HepG2 (cell line): ENCODE data around the gene RNFT2. TPM values are rescaled to one million over a fixed set of nuclear protein-coding genes. Genes with fewer than 3 reads are reported as not detected.

ENCODE experiments used
- ATAC-seq: fragments of 200-7000 bp; cut with Tn5 transposase; 3 replicates; pipeline ENCODE4 v1.9.1; 2020; ENCODE audit warnings: mild to moderate bottlenecking, moderate library complexity
- BruUV-seq: library from RNA; stranded (reverse); fragments of 400-500 nt; replicated peaks from 2 replicates; lab custom pipeline; 2021; lab: Mats Ljungman, UMichigan
- CTCF ChIA-PET: fragments of 300-600 bp; formaldehyde crosslinking; extraction: SDS; loops from one replicate; lab custom pipeline; 2021; ENCODE audit warnings: low total read pairs, inconsistent platforms, low intra/inter-chr PET ratio; lab: Yijun Ruan, JAX
- POLR2A ChIA-PET: fragments of 350-600 bp; sonication (Branson Sonifier 250); formaldehyde crosslinking; loops from one replicate; lab custom pipeline; 2020; ENCODE audit warnings: antibody characterized with exemption, inconsistent platforms; lab: Yijun Ruan, JAX
- DNase-seq: peaks from one replicate; pipeline ENCODE4 v3.0.0-alpha.2; 2015; ENCODE audit warnings: low spot score
- FAIRE-seq: peaks from 3 replicates; lab custom pipeline; 2011; peaks lifted over from hg19 to GRCh38; lab: Jason Lieb, UNC
- H2AFZ ChIP-seq: one replicate; pipeline ENCODE4 v1.6.1; 2011; ENCODE audit warnings: low read length, inconsistent platforms
- H3K27ac ChIP-seq: fragments of 300-600 bp; 3 replicates; pipeline ENCODE4 v1.8.0; 2011; ENCODE audit warnings: mixed run types, mild to moderate bottlenecking, mixed read lengths, low read length, inconsistent platforms; ENCODE audit not compliant: insufficient read depth; ENCODE audit errors: extremely low read length
- H3K27me3 ChIP-seq, 2 experiments: fragments of 200-600 bp in 1 of 2; 2 replicates in 1 of 2; 3 replicates in 1 of 2; pipeline versions ENCODE4 v1.6.0 to v1.8.0; 2011; ENCODE audit warnings: low read length in 2 of 2, mild to moderate bottlenecking in 2 of 2, moderate library complexity in 2 of 2, inconsistent platforms in 1 of 2; ENCODE audit not compliant: insufficient read depth in 2 of 2, control insufficient read depth in 1 of 2
- H3K36me3 ChIP-seq, 2 experiments: fragments of 200-600 bp in 1 of 2; replicated peaks in 1 of 2; 2 replicates in 1 of 2; 3 replicates in 1 of 2; pipeline versions ENCODE4 v1.5.1 to v1.8.0; 2011; ENCODE audit warnings: low read length in 2 of 2, inconsistent platforms in 1 of 2; ENCODE audit not compliant: insufficient read depth in 2 of 2, control insufficient read depth in 1 of 2
- H3K4me1 ChIP-seq: 2 replicates; pipeline ENCODE4 v1.5.1; 2012; ENCODE audit warnings: low read length, inconsistent platforms; ENCODE audit not compliant: insufficient read depth
- H3K4me2 ChIP-seq: 2 replicates; pipeline ENCODE4 v1.6.0; 2011; ENCODE audit warnings: low read depth, low read length, inconsistent platforms
- H3K4me3 ChIP-seq, 3 experiments: fragments of 200-600 bp in 1 of 3; sonication (generic), shearing (Covaris generic) in 1 of 3; replicated peaks in 1 of 3; 2 replicates each; pipeline ENCODE4 v1.5.1; 2011 to 2016; ENCODE audit warnings: low read length in 3 of 3, inconsistent platforms in 2 of 3, low read depth in 2 of 3, mild to moderate bottlenecking in 2 of 3, control low read depth in 1 of 3, mixed read lengths in 1 of 3; ENCODE audit not compliant: insufficient read depth in 1 of 3
- H3K79me2 ChIP-seq: one replicate; pipeline ENCODE4 v1.6.1; 2011; ENCODE audit warnings: low read length, inconsistent platforms; ENCODE audit not compliant: insufficient read depth
- H3K9ac ChIP-seq: 2 replicates; pipeline ENCODE4 v1.6.0; 2011; ENCODE audit warnings: mild to moderate bottlenecking, low read depth, low read length, inconsistent platforms; ENCODE audit not compliant: insufficient read depth
- H3K9me3 ChIP-seq: 2 replicates; pipeline ENCODE4 v1.5.1; 2012; ENCODE audit warnings: mild to moderate bottlenecking, low read length
- H4K20me1 ChIP-seq: 2 replicates; pipeline ENCODE4 v1.6.0; 2011; ENCODE audit warnings: inconsistent platforms, mild to moderate bottlenecking, low read length, moderate library complexity; ENCODE audit not compliant: insufficient read depth
- AKAP8 ChIP-seq: sonication (generic); formaldehyde crosslinking; IDR thresholded peaks from 2 replicates; pipeline ENCODE4 v1.5.1; 2020; ENCODE audit warnings: mild to moderate bottlenecking, missing genetic modification reagents
- ATF1 ChIP-seq: IDR thresholded peaks from 2 replicates; pipeline ENCODE4 v1.6.1; 2016; ENCODE audit warnings: mild to moderate bottlenecking, control low read depth
- GATAD1 ChIP-seq: IDR thresholded peaks from 2 replicates; pipeline ENCODE4 v1.6.1; 2016; ENCODE audit warnings: missing genetic modification reagents, missing compliant biosample characterization
- JUND ChIP-seq: sonication (generic); formaldehyde crosslinking; IDR thresholded peaks from 2 replicates; pipeline ENCODE4 v1.8.0; 2022; ENCODE audit warnings: mild to moderate bottlenecking, missing genetic modification reagents
- KDM3A ChIP-seq: IDR thresholded peaks from 2 replicates; pipeline ENCODE4 v1.6.1; 2018; ENCODE audit warnings: low read depth, missing compliant biosample characterization
- MAFF ChIP-seq: IDR thresholded peaks from 2 replicates; pipeline ENCODE4 v1.6.1; 2011; ENCODE audit warnings: low read depth, low read length, improper control_type of control experiment
- MXI1 ChIP-seq: IDR thresholded peaks from 3 replicates; pipeline ENCODE4 v1.6.1; 2012; ENCODE audit warnings: low read depth, low read length, inconsistent platforms, borderline replicate concordance
- RAD21 ChIP-seq: fragments of 450-650 bp; formaldehyde crosslinking; IDR thresholded peaks from 2 replicates; pipeline ENCODE4 v1.5.0; 2020; ENCODE audit warnings: mild to moderate bottlenecking
- SKI ChIP-seq: fragments of 450-650 bp; IDR thresholded peaks from one replicate; pipeline ENCODE4 v1.6.1; 2018; ENCODE audit warnings: mild to moderate bottlenecking; ENCODE audit not compliant: partially characterized antibody
- SRF ChIP-seq: IDR thresholded peaks from 2 replicates; pipeline ENCODE4 v1.6.1; 2011; ENCODE audit warnings: mild to moderate bottlenecking, low read depth, low read length, moderate library complexity
- ZNF160 ChIP-seq: sonication (generic); formaldehyde crosslinking; IDR thresholded peaks from 2 replicates; pipeline ENCODE4 v1.8.0; 2022; ENCODE audit warnings: mild to moderate bottlenecking, inconsistent platforms, missing genetic modification reagents
- ZNF34 ChIP-seq: sonication (generic); formaldehyde crosslinking; IDR thresholded peaks from 2 replicates; pipeline ENCODE4 v1.4.0; 2020; ENCODE audit warnings: mild to moderate bottlenecking, missing genetic modification reagents, borderline replicate concordance
- WGBS: methylation state at CpG from one replicate; pipeline ENCODE4 v1.1.6; 2017; ENCODE audit warnings: low lambda C conversion rate; 5-methylcytosine and 5-hydroxymethylcytosine counted together
- in situ Hi-C: cut with HindIII; loops from 2 replicates; pipeline ENCODE4 v1.10.0; 2017; ENCODE audit warnings: low pct_unique_long_range_greater_than_20kb; ENCODE audit not compliant: extremely low pct_ligation_motif_present
- intact Hi-C: fragments of 100-400 bp; cut with micrococcal nuclease; formaldehyde crosslinking; loops from one replicate; pipeline ENCODE4 v1.10.0; 2022; ENCODE audit not compliant: unreplicated experiment
- polyA plus RNA-seq, 8 experiments: library from polyadenylated mRNA; depleted of rRNA in 3 of 8; stranded (reverse) in 7 of 8; unstranded in 1 of 8; fragments of >200 nt; fragmentation: Illumina TruSeq in 4 of 8; extraction: Trizol in 4 of 8; gene quantifications; 2 replicates each; pipeline versions ENCODE4 v1.2.1 to v1.2.3, GENCODE V29; 2011 to 2016; ENCODE audit warnings: low read depth in 4 of 8, missing spikeins in 1 of 8, mixed read lengths in 1 of 8; ENCODE audit not compliant: insufficient read depth in 1 of 8
- total RNA-seq, 5 experiments: library from RNA; depleted of rRNA; stranded (reverse); fragments of >200 nt; fragmentation: Illumina TruSeq; extraction: Trizol; gene quantifications; 2 replicates each; pipeline ENCODE4 v1.2.3, GENCODE V29; 2016; ENCODE audit warnings: low read depth in 1 of 5
- TF ChIP-seq, protein P1 (sequence below), 2 experiments: fragments of 450-650 bp in 1 of 2; sonication (generic) in 1 of 2; formaldehyde crosslinking; IDR thresholded peaks; 2 replicates each; pipeline versions ENCODE4 v1.5.0 to v1.8.0; 2020 to 2022; ENCODE audit warnings: mild to moderate bottlenecking in 1 of 2, missing genetic modification reagents in 1 of 2
- TF ChIP-seq, protein P2 (sequence below): sonication (generic); formaldehyde crosslinking; IDR thresholded peaks from 2 replicates; pipeline ENCODE4 v1.5.0; 2020; ENCODE audit warnings: mild to moderate bottlenecking, missing genetic modification reagents
- TF ChIP-seq, protein P3 (sequence below), 2 experiments: sonication (generic) in 1 of 2; formaldehyde crosslinking in 1 of 2; IDR thresholded peaks; 2 replicates each; pipeline versions ENCODE4 v1.4.0 to v1.6.1; 2016 to 2020; ENCODE audit warnings: borderline replicate concordance in 1 of 2, low read depth in 1 of 2, mild to moderate bottlenecking in 1 of 2, missing genetic modification reagents in 1 of 2

The RNFT2 gene
- total and polyA plus RNA-seq, 2 of the 13 experiments (the other 11 are each of a cell fraction or from before 2014, with no cell fraction given): 3.3 to 8.3 TPM

DNA sequence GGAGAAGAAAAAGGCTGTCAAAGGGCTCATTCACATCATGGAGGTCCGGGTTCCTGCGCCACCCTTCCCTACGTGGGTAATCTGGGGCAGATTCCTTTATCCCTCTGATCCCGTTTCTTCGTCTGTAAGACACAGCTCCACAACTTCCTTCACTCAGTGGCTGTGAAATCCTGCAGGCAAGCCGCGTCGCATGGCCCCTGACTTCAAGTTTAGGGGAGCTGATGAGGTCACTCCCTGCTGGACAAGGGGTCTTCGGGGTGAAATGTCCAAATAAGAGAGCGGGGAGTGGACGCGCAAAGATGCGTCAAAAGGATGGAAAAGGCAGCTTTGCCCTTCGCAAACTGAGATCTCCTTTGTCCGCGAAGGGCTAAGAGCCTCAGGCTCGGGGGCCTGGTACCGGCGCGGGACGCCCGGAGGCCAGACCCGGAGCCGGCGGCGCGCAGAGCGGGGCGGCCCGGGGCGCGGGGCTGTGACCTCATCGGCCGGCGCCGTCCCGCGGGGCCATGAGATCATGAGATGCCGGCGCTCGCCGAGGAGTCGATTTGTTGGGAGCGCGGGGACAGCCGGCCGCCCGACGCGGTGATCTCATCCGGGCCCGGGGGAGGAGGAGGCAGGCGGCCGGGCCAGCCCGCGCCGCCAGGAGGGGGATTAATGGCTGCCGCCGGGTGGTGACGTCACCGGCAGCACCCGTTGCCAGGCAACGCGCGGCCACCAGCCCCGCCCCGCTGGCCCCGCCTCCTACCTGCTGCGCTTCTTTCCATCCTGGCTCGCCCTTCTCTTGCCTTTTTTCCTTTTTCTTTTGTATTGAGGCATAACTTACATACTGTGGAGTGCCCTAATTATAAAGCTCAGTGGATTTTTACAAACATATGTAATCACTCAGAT, 81.1 kb downstream of the RNFT2 start:
- peak; percentile 91 for ATAC-seq
- Histone ChIP-seq H3K79me2 (no peaks in the 10 kb centered on the region), H3K4me2 (peak overlapping the region; percentile 90), H3K27me3 (no peaks in the 10 kb centered on the region; a peak in 1 of 5 replicates), H3K4me1 (peaks cover 10% of the 10 kb centered on the region), H3K36me3 (no peaks in the 10 kb centered on the region), H3K9ac (peak overlapping the region; percentile 85), H3K4me3 (peak overlapping the region; percentile 81 to 90 (median 88)), H3K27ac (peak overlapping the region; percentile 74), H3K9me3 (no peaks in the 10 kb centered on the region), H4K20me1 (no peaks in the 10 kb centered on the region), H2AFZ (peak overlapping the region; percentile 71)
- intact Hi-C loops (loop anchor here (1.0 kb wide), 1 partner anchor 81 kb away; the partner anchor contains the start of genes RNFT2 and SPRING1), in situ Hi-C loops (no loop called here)
- CTCF ChIA-PET: no interaction called here
- 7% methylated on average over 25 of the region's 70 CpGs for WGBS
- DNase-seq: peak; percentile 79
- BruUV-seq: TSS peak; percentile 87
- POLR2A ChIA-PET: no interaction called here
- FAIRE-seq: peak; percentile 47
- TF ChIP-seq MXI1: peak; percentile 72; the same call in 1 of the 3 replicates
- TF ChIP-seq, protein P1, sequence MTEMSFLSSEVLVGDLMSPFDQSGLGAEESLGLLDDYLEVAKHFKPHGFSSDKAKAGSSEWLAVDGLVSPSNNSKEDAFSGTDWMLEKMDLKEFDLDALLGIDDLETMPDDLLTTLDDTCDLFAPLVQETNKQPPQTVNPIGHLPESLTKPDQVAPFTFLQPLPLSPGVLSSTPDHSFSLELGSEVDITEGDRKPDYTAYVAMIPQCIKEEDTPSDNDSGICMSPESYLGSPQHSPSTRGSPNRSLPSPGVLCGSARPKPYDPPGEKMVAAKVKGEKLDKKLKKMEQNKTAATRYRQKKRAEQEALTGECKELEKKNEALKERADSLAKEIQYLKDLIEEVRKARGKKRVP (CRISPR knock-in tag; IDR thresholded peaks at IDR 0.05): 0 out of 4 replicates have a peak, but pooled peaks of 1 of the 2 experiments have one; percentile 28
- TF ChIP-seq, protein P2, sequence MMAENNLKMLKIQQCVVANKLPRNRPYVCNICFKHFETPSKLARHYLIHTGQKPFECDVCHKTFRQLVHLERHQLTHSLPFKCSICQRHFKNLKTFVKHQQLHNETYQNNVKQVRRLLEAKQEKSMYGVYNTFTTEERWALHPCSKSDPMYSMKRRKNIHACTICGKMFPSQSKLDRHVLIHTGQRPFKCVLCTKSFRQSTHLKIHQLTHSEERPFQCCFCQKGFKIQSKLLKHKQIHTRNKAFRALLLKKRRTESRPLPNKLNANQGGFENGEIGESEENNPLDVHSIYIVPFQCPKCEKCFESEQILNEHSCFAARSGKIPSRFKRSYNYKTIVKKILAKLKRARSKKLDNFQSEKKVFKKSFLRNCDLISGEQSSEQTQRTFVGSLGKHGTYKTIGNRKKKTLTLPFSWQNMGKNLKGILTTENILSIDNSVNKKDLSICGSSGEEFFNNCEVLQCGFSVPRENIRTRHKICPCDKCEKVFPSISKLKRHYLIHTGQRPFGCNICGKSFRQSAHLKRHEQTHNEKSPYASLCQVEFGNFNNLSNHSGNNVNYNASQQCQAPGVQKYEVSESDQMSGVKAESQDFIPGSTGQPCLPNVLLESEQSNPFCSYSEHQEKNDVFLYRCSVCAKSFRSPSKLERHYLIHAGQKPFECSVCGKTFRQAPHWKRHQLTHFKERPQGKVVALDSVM (CRISPR knock-in tag): 0 out of 2 replicates have a peak, but pooled peaks have one; percentile 23
- 0 out of 2 replicates have a peak, but pooled peaks have one; percentile 27 for TF ChIP-seq SRF
- TF ChIP-seq KDM3A (CRISPR knock-in tag): 0 out of 2 replicates have a peak, but pooled peaks have one; percentile 19
- TF ChIP-seq RAD21: peak; percentile 43; the same call in 1 of the 2 replicates
- no peak for TF ChIP-seq MAFF
- TF ChIP-seq GATAD1 (CRISPR knock-in tag): peak; percentile 71; the same call in 1 of the 2 replicates
- TF ChIP-seq JUND (CRISPR knock-in tag): peak; percentile 69; the same call in 1 of the 2 replicates
- TF ChIP-seq AKAP8 (CRISPR knock-in tag): peak; percentile 61; the same call in 1 of the 2 replicates
- TF ChIP-seq ZNF34 (CRISPR knock-in tag): 0 out of 2 replicates have a peak, but pooled peaks have one; percentile 56
- no peak for TF ChIP-seq ZNF160 (CRISPR knock-in tag)
- TF ChIP-seq, protein P3, sequence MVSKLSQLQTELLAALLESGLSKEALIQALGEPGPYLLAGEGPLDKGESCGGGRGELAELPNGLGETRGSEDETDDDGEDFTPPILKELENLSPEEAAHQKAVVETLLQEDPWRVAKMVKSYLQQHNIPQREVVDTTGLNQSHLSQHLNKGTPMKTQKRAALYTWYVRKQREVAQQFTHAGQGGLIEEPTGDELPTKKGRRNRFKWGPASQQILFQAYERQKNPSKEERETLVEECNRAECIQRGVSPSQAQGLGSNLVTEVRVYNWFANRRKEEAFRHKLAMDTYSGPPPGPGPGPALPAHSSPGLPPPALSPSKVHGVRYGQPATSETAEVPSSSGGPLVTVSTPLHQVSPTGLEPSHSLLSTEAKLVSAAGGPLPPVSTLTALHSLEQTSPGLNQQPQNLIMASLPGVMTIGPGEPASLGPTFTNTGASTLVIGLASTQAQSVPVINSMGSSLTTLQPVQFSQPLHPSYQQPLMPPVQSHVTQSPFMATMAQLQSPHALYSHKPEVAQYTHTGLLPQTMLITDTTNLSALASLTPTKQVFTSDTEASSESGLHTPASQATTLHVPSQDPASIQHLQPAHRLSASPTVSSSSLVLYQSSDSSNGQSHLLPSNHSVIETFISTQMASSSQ (IDR thresholded peaks at IDR 0.05; ENCODE audit: low read depth): no peak
- TF ChIP-seq, protein P3 (CRISPR knock-in tag; IDR thresholded peaks at IDR 0.05; ENCODE audit: borderline replicate concordance): 0 out of 2 replicates have a peak, but pooled peaks have one; percentile 18
- peak; percentile 74 for TF ChIP-seq ATF1 (CRISPR knock-in tag)
- TF ChIP-seq SKI: peak; percentile 69
